ENCODE data around the gene SLC10A1.

DNA sequence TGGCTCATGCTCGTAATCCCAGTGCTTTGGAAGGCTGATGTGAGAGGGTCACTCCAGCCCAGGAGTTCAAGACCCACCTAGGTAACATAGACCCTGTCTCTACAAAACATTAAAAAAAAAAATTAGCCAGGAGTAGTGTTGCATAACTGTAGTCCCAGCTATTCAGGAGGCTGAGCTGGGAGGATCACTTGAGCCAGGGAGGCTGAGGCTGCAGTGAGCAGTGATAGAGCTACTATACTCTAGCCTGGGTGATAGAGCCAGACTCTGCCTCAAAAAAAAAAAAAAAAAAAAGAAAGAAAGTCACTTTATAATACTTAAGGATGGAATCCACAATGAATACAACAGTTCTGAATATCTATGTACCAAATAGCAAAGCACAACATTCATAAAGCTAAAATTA, 10.2 kb upstream of the SLC10A1 start:
- TF ChIP-seq, protein P1, sequence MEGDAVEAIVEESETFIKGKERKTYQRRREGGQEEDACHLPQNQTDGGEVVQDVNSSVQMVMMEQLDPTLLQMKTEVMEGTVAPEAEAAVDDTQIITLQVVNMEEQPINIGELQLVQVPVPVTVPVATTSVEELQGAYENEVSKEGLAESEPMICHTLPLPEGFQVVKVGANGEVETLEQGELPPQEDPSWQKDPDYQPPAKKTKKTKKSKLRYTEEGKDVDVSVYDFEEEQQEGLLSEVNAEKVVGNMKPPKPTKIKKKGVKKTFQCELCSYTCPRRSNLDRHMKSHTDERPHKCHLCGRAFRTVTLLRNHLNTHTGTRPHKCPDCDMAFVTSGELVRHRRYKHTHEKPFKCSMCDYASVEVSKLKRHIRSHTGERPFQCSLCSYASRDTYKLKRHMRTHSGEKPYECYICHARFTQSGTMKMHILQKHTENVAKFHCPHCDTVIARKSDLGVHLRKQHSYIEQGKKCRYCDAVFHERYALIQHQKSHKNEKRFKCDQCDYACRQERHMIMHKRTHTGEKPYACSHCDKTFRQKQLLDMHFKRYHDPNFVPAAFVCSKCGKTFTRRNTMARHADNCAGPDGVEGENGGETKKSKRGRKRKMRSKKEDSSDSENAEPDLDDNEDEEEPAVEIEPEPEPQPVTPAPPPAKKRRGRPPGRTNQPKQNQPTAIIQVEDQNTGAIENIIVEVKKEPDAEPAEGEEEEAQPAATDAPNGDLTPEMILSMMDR (IDR thresholded peaks at IDR 0.05): no peak
- TF ChIP-seq POLR2A (IDR thresholded peaks at IDR 0.05): no peak

Measured in thyroid gland (tissue), 4 donors.